NCI-H510A (cell line): ENCODE data around the gene IL1RAP.
A peak's percentile ranks its signal among the peaks of the same experiment; 100 is the strongest.
"Not testable (repeated sequence)": the region's sequence is repeated elsewhere in the genome, so short reads cannot be mapped to it uniquely, and the experiment has no call there.

Experiments
- DNase-seq: peaks from one replicate; lab custom pipeline; 2025; lab: John Stamatoyannopoulos, UW

Gene IL1RAP

GRCh38 chr3:190513409-190514370, at the start of gene IL1RAP:
Gene IL1RAP, plus strand, starts transcription at chr3:190514085. Its CDS starts 50,205 bp downstream, at chr3:190564290.
- peak; percentile 86 for DNase-seq

GRCh38 chr3:190467922-190468321, 46.0 kb upstream of the IL1RAP start:
- no peak for DNase-seq

GRCh38 chr3:190473261-190473660, 40.6 kb upstream of the IL1RAP start:
- DNase-seq, result not testable (repeated sequence)

GRCh38 chr3:190481779-190482178, 32.1 kb upstream of the IL1RAP start:
- DNase-seq, result no peak

- DNase-seq, result peak; percentile 16
Measured at GRCh38 chr3:190485830-190486532, 27.9 kb upstream of the IL1RAP start.

GRCh38 chr3:190486533-190486864, 27.4 kb upstream of the IL1RAP start:
- DNase-seq, result no peak

- DNase-seq, result no peak
Measured at GRCh38 chr3:190486908-190487607, 26.8 kb upstream of the IL1RAP start.

GRCh38 chr3:190491533-190492054, 22.3 kb upstream of the IL1RAP start:
- no peak for DNase-seq

GRCh38 chr3:190492129-190492528, 21.8 kb upstream of the IL1RAP start:
- no peak for DNase-seq

GRCh38 chr3:190492966-190493365, 20.9 kb upstream of the IL1RAP start:
- DNase-seq, result no peak

GRCh38 chr3:190494907-190495306, 19.0 kb upstream of the IL1RAP start:
- no peak for DNase-seq

GRCh38 chr3:190495354-190495753, 18.5 kb upstream of the IL1RAP start:
- no peak for DNase-seq

- DNase-seq, result no peak
Measured at GRCh38 chr3:190495796-190496195, 18.1 kb upstream of the IL1RAP start.

- DNase-seq, result no peak
Measured at GRCh38 chr3:190496859-190497258, 17.0 kb upstream of the IL1RAP start.

GRCh38 chr3:190497811-190498210, 16.1 kb upstream of the IL1RAP start:
- no peak for DNase-seq

GRCh38 chr3:190498293-190498692, 15.6 kb upstream of the IL1RAP start:
- no peak for DNase-seq

- DNase-seq, result no peak
Measured at GRCh38 chr3:190499122-190499521, 14.8 kb upstream of the IL1RAP start.

GRCh38 chr3:190502946-190503345, 10.9 kb upstream of the IL1RAP start:
- DNase-seq, result no peak

GRCh38 chr3:190504354-190505125, 9.3 kb upstream of the IL1RAP start:
- DNase-seq, result no peak

GRCh38 chr3:190505381-190506003, 8.4 kb upstream of the IL1RAP start:
- no peak for DNase-seq

- no peak for DNase-seq
Measured at GRCh38 chr3:190506271-190506670, 7.6 kb upstream of the IL1RAP start.
